ENCODE measurements around the gene ADGRL3.

DNA sequence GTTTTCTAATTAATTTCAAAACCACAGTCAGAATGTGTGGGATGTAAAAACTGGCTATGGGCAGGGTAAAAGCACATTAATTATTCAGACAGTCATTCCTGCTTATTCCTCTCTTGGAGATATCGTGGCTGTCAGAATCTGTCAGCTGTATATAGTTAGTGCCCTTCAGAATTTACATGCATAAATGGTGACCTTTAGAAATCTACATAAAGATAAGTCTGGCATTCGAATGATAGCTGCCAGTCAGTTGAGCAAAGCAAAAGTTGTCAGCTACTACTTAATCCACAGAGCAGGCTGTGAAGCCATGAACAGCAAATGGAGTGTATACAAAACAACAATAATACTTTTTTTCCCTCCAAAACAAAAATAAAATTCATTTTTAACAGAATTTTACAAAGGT is 189.5 kb downstream of the ADGRL3 start:
- TF ChIP-seq, protein P1, sequence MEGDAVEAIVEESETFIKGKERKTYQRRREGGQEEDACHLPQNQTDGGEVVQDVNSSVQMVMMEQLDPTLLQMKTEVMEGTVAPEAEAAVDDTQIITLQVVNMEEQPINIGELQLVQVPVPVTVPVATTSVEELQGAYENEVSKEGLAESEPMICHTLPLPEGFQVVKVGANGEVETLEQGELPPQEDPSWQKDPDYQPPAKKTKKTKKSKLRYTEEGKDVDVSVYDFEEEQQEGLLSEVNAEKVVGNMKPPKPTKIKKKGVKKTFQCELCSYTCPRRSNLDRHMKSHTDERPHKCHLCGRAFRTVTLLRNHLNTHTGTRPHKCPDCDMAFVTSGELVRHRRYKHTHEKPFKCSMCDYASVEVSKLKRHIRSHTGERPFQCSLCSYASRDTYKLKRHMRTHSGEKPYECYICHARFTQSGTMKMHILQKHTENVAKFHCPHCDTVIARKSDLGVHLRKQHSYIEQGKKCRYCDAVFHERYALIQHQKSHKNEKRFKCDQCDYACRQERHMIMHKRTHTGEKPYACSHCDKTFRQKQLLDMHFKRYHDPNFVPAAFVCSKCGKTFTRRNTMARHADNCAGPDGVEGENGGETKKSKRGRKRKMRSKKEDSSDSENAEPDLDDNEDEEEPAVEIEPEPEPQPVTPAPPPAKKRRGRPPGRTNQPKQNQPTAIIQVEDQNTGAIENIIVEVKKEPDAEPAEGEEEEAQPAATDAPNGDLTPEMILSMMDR (IDR thresholded peaks at IDR 0.05): no peak
- no peak for TF ChIP-seq POLR2A (IDR thresholded peaks at IDR 0.05)
